Globus pallidus (tissue), 1 donor: ENCODE data around the gene RBBP8.
"Not testable (repeated sequence)": the region's sequence is repeated elsewhere in the genome, so short reads cannot be mapped to it uniquely, and the experiment has no call there.

Experiments used
- DNase-seq: peaks from one replicate; pipeline ENCODE4 v3.0.0-alpha.2; 2015; ENCODE audit warnings: low spot score

The RBBP8 gene

GRCh38 chr18:22946217-22946616 is 13.1 kb downstream of the RBBP8 start:
- DNase-seq, result no peak

DNA sequence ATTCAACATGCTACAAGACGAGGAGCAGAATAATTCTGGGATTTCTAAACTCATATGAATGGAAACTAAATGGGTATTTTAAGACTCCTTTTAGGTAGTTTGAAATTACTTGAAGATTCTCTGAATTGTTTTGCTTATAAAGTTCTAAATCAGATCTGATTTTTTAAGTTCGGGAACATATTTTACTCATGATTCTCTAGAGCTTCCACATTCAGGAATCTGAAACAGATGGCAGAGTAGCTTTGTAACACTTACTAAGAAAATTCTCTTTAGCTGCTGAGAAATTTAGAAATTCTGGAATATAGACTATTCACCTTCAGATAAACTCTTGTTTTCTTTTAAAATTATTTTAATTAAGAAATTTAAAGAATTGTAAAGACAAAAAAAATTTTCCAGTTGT is 13.7 kb downstream of the RBBP8 start:
- no peak for DNase-seq

DNA sequence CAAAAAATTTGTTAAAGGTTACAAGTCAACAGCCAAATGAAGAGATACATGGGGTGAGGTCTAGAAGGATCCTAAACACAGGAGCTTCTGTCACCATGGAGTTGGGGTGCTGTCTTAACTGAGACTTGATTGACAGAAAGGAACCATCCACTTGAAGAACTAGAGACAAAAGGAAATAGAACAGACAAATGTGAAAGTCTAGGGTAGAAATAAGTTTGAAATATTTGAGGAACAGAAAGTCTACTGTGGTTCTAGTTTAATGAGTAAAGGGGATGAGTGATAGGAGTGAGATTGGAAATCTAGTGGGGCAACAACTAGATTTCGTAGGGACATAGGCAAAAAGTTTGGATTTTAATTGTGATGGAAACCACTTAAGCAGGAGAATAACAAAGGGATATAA is 18.7 kb downstream of the RBBP8 start:
- no peak for DNase-seq

DNA sequence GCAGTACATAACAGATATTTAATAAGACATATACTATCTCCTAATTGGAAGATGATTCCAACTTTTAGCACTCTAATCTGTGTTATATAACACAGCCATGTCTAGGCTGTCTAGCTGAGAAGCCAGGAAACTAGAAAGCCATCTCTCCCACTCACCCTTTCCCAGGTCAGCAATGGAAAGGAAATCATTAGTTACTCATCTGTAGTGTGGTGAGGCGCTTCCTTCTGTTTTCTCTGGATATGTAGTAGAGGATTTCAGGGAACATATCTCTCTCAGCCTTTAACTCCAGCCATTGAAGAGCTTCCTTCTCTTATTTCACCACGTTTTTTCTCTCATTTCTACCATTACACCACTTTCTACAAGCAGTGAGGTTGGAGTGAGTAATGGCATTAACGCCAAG is 19.4 kb downstream of the RBBP8 start:
- DNase-seq, result no peak

DNA sequence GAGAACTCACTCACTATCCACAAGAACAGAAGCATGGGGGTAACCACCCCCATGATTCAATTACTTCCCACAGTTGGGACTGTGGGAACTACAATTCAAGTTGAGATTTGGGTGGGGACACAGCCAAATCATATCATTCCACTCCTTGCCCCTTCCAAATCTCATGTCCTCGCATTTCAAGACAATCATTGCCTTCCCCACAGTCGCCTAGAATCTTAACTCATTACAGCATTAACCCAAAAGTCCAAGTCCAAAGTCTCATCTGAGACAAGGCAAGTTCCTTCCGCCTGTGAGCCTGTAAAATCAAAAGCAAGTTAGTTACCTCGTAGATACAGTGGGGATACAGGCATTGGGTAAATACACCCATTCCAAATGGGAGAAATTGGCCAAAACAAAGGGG is 20.9 kb downstream of the RBBP8 start:
- DNase-seq, result not testable (repeated sequence)

DNA sequence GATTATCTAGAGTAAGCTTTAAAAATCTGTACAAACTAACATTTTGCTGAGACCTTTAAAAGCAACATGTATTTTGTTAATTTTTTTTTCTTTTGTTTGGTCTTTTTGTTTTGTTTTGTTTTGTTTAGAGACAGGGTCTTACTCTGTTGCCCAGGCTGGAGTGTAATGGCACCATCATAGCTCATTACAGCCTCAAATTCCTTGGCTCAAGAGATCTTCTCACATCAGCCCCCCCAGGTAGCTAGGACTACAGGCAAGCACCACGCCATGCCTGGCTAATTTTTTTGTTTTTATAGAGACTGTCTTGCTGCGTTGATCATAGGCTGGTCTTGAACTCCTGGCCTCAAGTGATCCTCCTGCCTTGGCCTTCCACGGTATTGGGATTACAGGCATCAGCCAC is 23.1 kb downstream of the RBBP8 start:
- DNase-seq, result no peak

DNA sequence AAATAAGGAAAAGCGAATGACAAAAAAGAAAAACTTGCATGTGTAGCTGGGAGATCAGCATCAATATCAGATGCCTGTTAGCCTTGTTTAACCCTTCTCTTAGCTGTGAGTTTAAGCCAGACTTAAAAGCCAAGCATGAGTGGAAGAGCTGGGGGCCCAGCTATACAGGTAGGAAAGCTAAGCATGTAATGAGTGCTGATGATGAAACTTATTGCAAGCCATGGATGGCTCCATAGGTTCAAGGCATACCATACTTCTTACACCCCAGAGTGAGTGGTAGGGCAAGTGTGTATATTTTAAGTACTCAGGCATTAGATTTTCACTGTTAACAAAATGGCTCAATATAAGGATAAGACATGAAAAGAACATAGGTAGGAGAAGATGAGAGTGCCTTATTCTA is 28.0 kb downstream of the RBBP8 start:
- DNase-seq, result no peak

DNA sequence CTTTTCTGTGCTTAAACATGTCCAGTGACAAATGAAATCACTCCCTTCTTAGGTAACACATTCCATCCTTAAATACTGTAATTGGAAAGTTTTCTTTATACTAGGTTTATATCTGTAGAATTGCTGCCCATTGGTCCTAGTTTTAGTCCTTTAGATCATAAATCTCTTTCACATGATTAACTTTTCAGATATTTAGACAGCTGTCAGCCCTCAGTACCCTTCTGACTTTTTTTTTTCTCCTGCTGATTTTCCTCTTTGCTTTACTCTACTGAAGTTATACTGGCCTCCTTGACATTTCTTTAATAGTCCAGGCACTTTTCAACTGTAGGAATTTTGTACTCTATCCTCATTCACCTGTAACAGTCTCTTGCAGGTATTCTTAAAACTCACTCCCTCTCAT is 28.9 kb downstream of the RBBP8 start:
- no peak for DNase-seq

DNA sequence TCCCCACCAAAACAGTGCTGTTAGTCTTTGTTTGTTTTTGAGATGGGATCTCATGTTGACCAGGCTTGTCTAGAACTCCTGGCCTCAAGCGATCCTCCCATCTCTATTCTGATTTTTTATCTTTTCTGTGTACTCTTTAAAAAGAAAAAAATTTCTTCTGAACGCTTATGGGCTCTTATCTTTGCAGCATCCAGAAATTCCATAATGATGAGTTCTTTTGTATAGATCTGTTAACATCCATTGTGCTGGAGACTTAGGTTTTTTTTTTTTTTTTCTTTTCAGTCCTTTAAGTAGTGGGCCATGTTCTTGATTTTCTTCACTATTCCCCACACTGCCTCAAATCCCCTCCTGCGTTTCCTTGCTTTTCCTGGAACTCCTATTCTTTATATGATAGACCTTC is 31.0 kb downstream of the RBBP8 start:
- DNase-seq, result no peak

GRCh38 chr18:22964722-22965121 is 31.6 kb downstream of the RBBP8 start:
- DNase-seq, result no peak

DNA sequence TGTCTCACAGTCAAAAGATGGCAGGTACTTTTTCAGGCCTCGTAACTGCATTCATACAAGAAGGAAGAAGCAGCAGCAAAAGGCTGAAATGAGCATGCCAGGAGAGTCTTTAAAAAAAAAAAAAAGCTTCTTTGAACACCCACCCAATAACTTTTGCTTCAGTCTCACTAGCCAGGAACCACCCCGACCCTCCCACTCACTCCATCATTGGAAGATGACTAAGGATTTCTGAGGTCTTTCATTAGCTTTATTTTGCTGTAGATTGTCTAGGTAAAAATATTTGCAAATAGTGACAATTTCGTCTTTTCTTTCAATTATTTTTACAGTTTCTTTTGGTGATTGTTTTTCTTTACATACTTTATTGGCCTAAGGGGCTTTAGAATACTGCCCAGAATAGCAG is 37.9 kb downstream of the RBBP8 start:
- no peak for DNase-seq

DNA sequence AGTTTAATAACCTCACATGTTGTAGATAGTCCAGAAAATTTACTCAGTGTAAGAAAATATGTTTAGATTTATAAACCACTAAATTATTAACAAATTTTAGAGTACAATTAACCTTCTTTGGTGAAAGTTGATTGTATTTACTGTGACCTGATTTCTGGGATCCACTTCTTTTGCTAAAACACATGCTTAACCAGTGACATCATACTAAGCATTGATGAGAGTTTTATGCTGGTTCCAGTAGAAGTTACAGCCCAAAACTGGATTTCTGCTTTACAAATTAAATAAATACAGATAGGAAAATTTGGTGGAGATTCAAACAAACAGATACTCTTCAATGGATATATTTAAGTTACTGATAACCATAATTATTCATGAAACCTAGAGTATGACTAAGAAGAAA is 40.9 kb downstream of the RBBP8 start:
- DNase-seq, result no peak

DNA sequence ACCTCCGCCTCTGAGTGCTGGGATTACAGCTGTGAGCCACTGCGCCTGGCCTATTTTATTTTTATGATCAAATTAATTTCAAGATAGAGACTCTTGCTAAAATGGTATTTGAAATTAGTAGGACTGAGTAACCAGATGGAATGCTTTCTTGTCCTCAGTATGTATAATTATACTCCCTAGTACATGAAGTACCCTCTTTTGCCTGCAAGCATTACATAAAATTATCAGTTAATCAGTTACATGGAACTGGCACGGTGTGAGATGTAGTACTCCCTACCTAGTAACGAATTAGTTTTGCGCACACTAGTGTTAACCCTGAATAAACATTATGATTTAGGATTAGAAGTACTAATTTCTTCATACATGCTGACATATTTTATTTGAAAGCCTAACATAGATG is 41.6 kb downstream of the RBBP8 start:
- DNase-seq, result no peak

DNA sequence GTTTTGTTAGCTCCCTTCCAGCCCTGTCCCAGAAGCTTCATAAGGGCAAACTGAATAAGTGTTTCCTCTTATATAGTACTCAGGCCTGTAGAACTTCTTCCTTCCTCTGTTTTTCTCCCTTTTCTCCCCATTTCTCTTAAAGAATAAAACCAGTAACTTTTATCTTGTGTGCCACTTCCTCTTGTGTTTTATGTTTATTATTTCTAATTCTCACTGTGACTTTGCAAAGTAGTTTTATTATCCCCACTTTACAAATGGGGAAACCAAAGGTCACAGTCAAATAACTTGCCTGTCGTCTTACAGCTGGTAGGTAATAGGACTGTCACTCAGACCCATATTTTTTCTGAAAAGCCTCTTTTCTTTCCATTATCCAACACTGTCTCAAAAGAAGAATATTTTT is 42.4 kb downstream of the RBBP8 start:
- no peak for DNase-seq

GRCh38 chr18:22977847-22978701 is 44.9 kb downstream of the RBBP8 start:
- no peak for DNase-seq

- DNase-seq, result no peak
Observed at GRCh38 chr18:22980394-22980793, 47.3 kb downstream of the RBBP8 start.

DNA sequence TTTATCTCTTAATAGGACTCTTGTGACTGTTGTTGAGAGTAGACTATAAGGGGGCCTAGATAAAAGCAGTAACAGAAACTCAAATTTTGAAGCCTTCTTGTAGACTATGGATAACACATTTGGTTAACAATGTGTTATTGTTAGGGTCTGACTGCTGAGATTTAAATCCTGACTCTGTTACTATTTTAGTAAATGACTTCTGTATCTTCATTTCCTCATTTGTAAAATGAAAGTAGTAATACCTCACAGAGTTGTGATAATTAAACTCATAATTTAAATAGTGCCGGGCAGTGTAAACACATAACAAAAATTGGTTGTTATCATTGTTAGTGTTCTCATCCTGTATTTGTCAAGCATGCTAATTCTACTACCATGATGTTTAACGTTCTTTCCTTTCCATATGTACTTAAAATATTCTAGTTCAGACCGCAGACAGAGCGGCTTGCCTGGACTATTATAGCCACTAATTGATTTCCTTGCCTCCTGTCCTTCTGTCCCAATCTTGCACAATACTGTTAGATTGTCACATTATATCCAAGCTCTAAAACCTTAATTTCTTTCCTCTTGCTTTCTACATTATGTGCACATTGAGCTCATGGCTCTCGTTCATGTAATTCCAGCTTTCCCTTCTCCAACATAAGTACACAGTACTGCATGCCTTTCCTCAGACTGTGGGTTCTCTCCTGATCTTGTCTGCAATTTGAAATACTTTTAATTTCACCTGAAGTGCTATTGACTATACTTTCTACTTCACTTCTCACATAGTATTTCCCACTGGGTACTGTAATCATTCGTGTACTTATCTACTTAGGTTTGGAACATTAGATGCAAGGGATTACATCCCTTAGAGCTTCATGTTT is 48.4 kb downstream of the RBBP8 start:
- no peak for DNase-seq

DNA sequence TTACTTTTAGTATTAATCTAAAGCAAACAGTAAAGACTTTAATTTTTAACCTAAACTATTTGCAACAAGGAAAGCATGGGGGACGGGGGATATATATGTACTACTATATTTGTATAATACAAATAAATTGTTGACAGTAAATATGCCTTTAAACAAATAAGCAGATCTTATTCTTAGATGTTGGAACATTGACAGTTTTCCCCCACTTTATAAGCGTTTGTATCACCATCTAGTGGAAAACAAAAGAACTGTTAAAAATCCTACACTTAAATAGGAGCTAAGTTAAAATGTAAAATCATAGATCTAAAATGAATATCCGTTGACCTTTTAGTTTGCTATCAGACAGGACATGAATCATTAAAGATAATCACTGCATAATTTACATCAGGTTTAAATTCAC is 50.0 kb downstream of the RBBP8 start:
- DNase-seq, result peak; percentile 25

- no peak for DNase-seq
Observed at GRCh38 chr18:22985250-22985649, 52.1 kb downstream of the RBBP8 start.

- no peak for DNase-seq
Observed at GRCh38 chr18:22987547-22988189, 54.5 kb downstream of the RBBP8 start.

GRCh38 chr18:22988208-22988607 is 55.1 kb downstream of the RBBP8 start:
- DNase-seq, result no peak

DNA sequence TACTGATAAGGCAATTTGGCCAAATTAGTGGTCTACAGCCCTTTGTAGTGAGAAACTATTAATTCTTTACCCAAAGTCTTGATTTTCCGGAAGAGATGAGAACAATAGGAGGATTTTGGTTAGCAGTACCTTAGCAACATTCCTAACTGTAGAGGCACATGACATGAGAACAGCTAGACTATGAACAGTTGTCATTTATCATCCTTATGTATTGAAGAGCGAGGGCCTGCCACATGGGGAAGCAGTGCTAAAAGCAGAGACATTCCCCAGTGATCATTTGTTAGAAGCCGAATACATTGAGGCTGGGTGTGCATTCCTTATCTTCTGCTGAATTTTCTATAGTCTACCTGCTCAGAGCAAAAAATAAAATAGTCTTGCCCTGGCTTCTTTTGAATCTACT is 65.2 kb downstream of the RBBP8 start:
- no peak for DNase-seq

- DNase-seq, result no peak
Observed at GRCh38 chr18:22999212-22999611, 66.1 kb downstream of the RBBP8 start.
